SU-DHL-6 (cell line): ENCODE measurements around the gene HYDIN.
"Not testable (repeated sequence)": the region's sequence is repeated elsewhere in the genome, so short reads cannot be mapped to it uniquely, and the experiment has no call there.

Source experiments
- EZH2phosphoT487 ChIP-seq: fragments of 200-600 bp; sonication (generic), shearing (Covaris generic); conservative IDR thresholded peaks from 2 replicates; pipeline ENCODE4 v1.6.1; 2018; ENCODE audit warnings: mild to moderate bottlenecking, antibody characterized with exemption, low read length, moderate library complexity, mixed read lengths
- TF ChIP-seq, protein P1 (sequence below): fragments of 200-600 bp; sonication (generic); IDR thresholded peaks from one replicate; pipeline ENCODE4 v1.5.1; 2017; ENCODE audit warnings: antibody characterized with exemption, mild to moderate bottlenecking, low read length, moderate library complexity; ENCODE audit not compliant: insufficient read depth, poor library complexity, severe bottlenecking

DNA sequence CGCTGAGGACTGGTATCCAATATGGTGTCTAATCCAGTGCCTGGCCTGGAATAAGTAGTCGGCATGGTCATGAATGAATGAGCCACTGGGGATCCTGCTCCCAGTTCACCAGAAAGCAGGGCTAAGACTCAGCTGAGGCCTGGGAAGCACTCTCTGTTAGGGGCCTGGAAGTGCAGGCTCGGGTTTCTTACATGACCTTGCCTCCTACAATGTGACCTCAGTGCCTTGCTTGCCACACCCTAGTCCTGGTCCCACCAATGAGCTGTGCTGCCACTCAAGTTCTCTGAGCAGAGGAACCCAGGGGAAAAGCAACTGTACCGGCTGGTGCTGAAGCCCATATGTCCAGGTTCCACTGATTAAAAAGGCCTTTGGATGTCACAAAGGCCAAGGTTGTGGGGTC lies 238.0 kb downstream of the HYDIN start:
- TF ChIP-seq, protein P1, sequence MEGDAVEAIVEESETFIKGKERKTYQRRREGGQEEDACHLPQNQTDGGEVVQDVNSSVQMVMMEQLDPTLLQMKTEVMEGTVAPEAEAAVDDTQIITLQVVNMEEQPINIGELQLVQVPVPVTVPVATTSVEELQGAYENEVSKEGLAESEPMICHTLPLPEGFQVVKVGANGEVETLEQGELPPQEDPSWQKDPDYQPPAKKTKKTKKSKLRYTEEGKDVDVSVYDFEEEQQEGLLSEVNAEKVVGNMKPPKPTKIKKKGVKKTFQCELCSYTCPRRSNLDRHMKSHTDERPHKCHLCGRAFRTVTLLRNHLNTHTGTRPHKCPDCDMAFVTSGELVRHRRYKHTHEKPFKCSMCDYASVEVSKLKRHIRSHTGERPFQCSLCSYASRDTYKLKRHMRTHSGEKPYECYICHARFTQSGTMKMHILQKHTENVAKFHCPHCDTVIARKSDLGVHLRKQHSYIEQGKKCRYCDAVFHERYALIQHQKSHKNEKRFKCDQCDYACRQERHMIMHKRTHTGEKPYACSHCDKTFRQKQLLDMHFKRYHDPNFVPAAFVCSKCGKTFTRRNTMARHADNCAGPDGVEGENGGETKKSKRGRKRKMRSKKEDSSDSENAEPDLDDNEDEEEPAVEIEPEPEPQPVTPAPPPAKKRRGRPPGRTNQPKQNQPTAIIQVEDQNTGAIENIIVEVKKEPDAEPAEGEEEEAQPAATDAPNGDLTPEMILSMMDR = not testable (repeated sequence)
- TF ChIP-seq EZH2phosphoT487 = not testable (repeated sequence)
